ENCODE data around the gene LEKR1. TPM values are rescaled to one million over a fixed set of nuclear protein-coding genes. Genes with fewer than 3 reads are reported as not detected.

The LEKR1 gene
- total and polyA plus RNA-seq, 2 experiments from 2014 or later = 0.77 to 0.91 TPM

GRCh38 chr3:156834962-156835535 lies 8.9 kb downstream of the LEKR1 start:
- Histone ChIP-seq H3K4me3 (no peak overlapping the region), H3K27ac (no peak overlapping the region), H3K27me3 (no peaks in the 10 kb centered on the region), H3K4me1 (ENCODE audit: low read depth) (no peaks in the 10 kb centered on the region), H3K9me3 (ENCODE audit: low read depth) (no peaks in the 10 kb centered on the region), H3K36me3 (no peaks in the 10 kb centered on the region)
- TF ChIP-seq CTCF (IDR thresholded peaks at IDR 0.05; ENCODE audit: low read depth, low read length) = no peak
- no peak for DNase-seq (ENCODE audit: low read depth in 1 of 2, low spot score in 1 of 2)

GRCh38 chr3:156836701-156837100 lies 10.5 kb downstream of the LEKR1 start:
- Histone ChIP-seq H3K27me3 (no peaks in the 10 kb centered on the region), H3K4me1 (ENCODE audit: low read depth) (no peaks in the 10 kb centered on the region), H3K4me3 (no peak overlapping the region), H3K27ac (no peak overlapping the region), H3K9me3 (ENCODE audit: low read depth) (no peaks in the 10 kb centered on the region), H3K36me3 (no peaks in the 10 kb centered on the region)
- TF ChIP-seq CTCF (IDR thresholded peaks at IDR 0.05; ENCODE audit: low read depth, low read length) = no peak
- DNase-seq (ENCODE audit: low read depth in 1 of 2, low spot score in 1 of 2) = no peak

- Histone ChIP-seq H3K4me3 (no peak overlapping the region), H3K9me3 (ENCODE audit: low read depth) (no peaks in the 10 kb centered on the region), H3K4me1 (ENCODE audit: low read depth) (no peaks in the 10 kb centered on the region), H3K27ac (no peak overlapping the region), H3K27me3 (no peaks in the 10 kb centered on the region), H3K36me3 (no peaks in the 10 kb centered on the region)
- TF ChIP-seq CTCF (IDR thresholded peaks at IDR 0.05; ENCODE audit: low read depth, low read length) = no peak
- DNase-seq (ENCODE audit: low read depth in 1 of 2, low spot score in 1 of 2) = no peak
These were observed 11.0 kb downstream of the LEKR1 start for GRCh38 chr3:156837115-156837514.

- no peak overlapping the region for H3K4me3 ChIP-seq
- DNase-seq (ENCODE audit: low read depth in 1 of 2, low spot score in 1 of 2) = no peak
- no peaks in the 10 kb centered on the region for H3K9me3 ChIP-seq (ENCODE audit: low read depth)
- no peaks in the 10 kb centered on the region for H3K27me3 ChIP-seq
- H3K27ac ChIP-seq = no peak overlapping the region
- TF ChIP-seq CTCF (IDR thresholded peaks at IDR 0.05; ENCODE audit: low read depth, low read length) = no peak
- H3K36me3 ChIP-seq = no peaks in the 10 kb centered on the region
- H3K4me1 ChIP-seq (ENCODE audit: low read depth) = peaks cover 4% of the 10 kb centered on the region
These were observed 11.9 kb downstream of the LEKR1 start for GRCh38 chr3:156838035-156838434.

- no peaks in the 10 kb centered on the region for H3K9me3 ChIP-seq (ENCODE audit: low read depth)
- H3K4me1 ChIP-seq (ENCODE audit: low read depth) = peaks cover 4% of the 10 kb centered on the region
- no peak for TF ChIP-seq CTCF (IDR thresholded peaks at IDR 0.05; ENCODE audit: low read depth, low read length)
- no peaks in the 10 kb centered on the region for H3K36me3 ChIP-seq
- no peaks in the 10 kb centered on the region for H3K27me3 ChIP-seq
- no peak overlapping the region for H3K27ac ChIP-seq
- no peak overlapping the region for H3K4me3 ChIP-seq
- no peak for DNase-seq (ENCODE audit: low read depth in 1 of 2, low spot score in 1 of 2)
These were observed 14.9 kb downstream of the LEKR1 start for GRCh38 chr3:156840826-156841689.

Data from cardiac muscle cell (in vitro differentiated cells and primary cell).